ENCODE data around the gene CST7. TPM values are rescaled to one million over a fixed set of nuclear protein-coding genes. Genes with fewer than 3 reads are reported as not detected.

CST7 gene
- total and polyA plus RNA-seq, 2 donors (not counting 3 experiments of a cell fraction or from before 2014, with no cell fraction given), result not detected

DNA sequence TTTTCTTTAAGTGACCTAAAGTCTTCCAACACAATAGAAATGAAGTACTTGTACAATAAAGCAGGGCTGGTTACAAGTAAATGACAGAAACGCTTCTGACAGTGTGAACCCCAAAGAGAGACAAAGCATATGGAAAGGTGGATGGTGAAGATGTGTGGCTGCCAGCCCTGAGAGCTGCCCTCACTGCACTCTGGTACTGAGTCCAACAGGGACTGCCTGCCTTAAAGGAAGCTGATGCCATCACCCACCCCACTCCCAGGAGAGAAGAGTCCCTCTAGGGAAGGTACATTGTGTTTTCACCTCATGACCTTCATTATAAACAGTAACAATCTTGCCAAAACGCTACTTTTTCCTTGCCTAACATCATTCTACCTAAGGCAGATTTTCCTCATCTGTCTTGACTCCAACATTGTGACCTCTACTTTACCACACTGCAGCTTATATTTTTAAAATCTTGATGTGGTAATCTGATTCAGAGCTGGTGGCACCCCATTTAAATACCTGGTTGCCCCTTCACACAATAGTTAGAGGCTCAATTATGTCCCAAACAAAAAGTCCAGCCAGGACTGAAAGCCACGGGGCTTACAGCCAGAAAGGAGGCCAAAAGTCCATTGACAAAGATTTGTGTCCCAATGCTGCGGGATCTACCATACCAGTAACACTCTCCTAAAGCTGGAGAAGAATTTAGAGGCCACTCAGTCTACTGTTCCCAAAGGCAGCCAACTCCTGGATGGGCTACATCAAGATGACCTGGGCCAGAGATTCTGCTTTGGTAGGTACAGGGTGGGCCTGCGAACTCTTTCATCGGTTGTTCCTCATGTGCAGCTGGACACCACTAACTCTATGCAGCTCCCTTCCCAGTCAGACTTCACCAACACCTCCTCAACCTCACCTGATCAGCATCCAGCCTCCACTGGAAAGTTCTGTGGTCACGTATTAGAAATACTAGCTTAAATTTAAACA lies 39.1 kb downstream of the CST7 start:
- Histone ChIP-seq H4K20me1 (replicated peaks; ENCODE audit: control insufficient read depth, extremely low read depth, insufficient read depth, low read length) (no peaks in the 10 kb centered on the region), H3K9ac (replicated peaks; ENCODE audit: extremely low read depth, insufficient read depth, low read length) (no peak overlapping the region), H3K27me3 (ENCODE audit: control insufficient read depth in 2 of 2, insufficient read depth in 2 of 2, low read length in 2 of 2) (no peaks in the 10 kb centered on the region), H2AFZ (ENCODE audit: low read depth, low read length) (no peak overlapping the region), H3K4me3 (replicated peaks in 1 of 3; ENCODE audit: insufficient read depth in 1 of 3, low read depth in 1 of 3, low read length in 3 of 3) (no peak overlapping the region), H3K27ac (ENCODE audit: insufficient read depth, low read depth, low read length) (no peak overlapping the region), H3K79me2 (ENCODE audit: control insufficient read depth, insufficient read depth, low read length) (peaks cover 40% of the 10 kb centered on the region), H3K36me3 (ENCODE audit: control insufficient read depth in 2 of 2, extremely low read depth in 1 of 2, insufficient read depth in 2 of 2, low read length in 2 of 2) (no peaks in the 10 kb centered on the region), H3K4me2 (ENCODE audit: insufficient read depth, low read length) (no peak overlapping the region), H3K9me3 (replicated peaks; ENCODE audit: control insufficient read depth, insufficient read depth, low read length) (no peaks in the 10 kb centered on the region), H3K4me1 (ENCODE audit: control insufficient read depth, extremely low read depth, insufficient read depth, low read length) (peaks cover 10% of the 10 kb centered on the region), H3K9me1 (replicated peaks; ENCODE audit: control insufficient read depth, extremely low read depth, insufficient read depth, low read length) (no peaks in the 10 kb centered on the region)
- no peak for FAIRE-seq
- no peak for DNase-seq (ENCODE audit: low read depth, low spot score)
- CTCF ChIA-PET, result no interaction called here
- intact Hi-C loops (cut with micrococcal nuclease) (no loop called here), dilution Hi-C loops (cut with MboI; ENCODE audit: extremely low pct_ligation_motif_present, low sequenced_read_pairs) (no loop called here)
- POLR2A ChIA-PET, result no interaction called here
- no peak for TF ChIP-seq GATA2 (IDR thresholded peaks at IDR 0.05; ENCODE audit: insufficient read depth, insufficient read length, low read depth, low read length)
- TF ChIP-seq POLR2AphosphoS5 (IDR thresholded peaks at IDR 0.05; ENCODE audit: insufficient read depth, low read depth, low read length), result no peak
- no peak for TF ChIP-seq CTCF (IDR thresholded peaks at IDR 0.05; ENCODE audit: extremely low read depth in 1 of 2, insufficient read depth in 1 of 2, low read depth in 1 of 2, low read length in 2 of 2)
- no peak for TF ChIP-seq MAX (IDR thresholded peaks at IDR 0.05; ENCODE audit: insufficient read depth, insufficient read length)
- no peak for TF ChIP-seq EZH2 (IDR thresholded peaks at IDR 0.05; ENCODE audit: borderline replicate concordance, low read depth, low read length, severe bottlenecking)
- TF ChIP-seq POLR2A (IDR thresholded peaks at IDR 0.05; ENCODE audit: low read depth, low read length), result no peak
- no peak for TF ChIP-seq FOS (IDR thresholded peaks at IDR 0.05; ENCODE audit: borderline replicate concordance, insufficient read depth, low read length)
- TF ChIP-seq MYC (IDR thresholded peaks at IDR 0.05; ENCODE audit: low read depth, low read length), result no peak
- no peak for TF ChIP-seq JUN (IDR thresholded peaks at IDR 0.05; ENCODE audit: borderline replicate concordance, insufficient read depth, insufficient read length, low read depth)
- BruUV-seq (replicated peaks), result no TSS peak

Data from endothelial cell of umbilical vein (primary cell).